Nephron (organoid): ENCODE measurements around the gene POMT2.

Experiments
- H3K27ac Mint-ChIP-seq, 3 experiments: 2 replicates each; pipeline ENCODE4 v1.8.0; 2020; ENCODE audit warnings: mixed read lengths in 3 of 3, mild to moderate bottlenecking in 2 of 3, moderate library complexity in 1 of 3
- H3K27me3 Mint-ChIP-seq: 2 replicates; pipeline ENCODE4 v1.8.0; 2021; ENCODE audit warnings: low read depth, mild to moderate bottlenecking, moderate library complexity, mixed read lengths
- H3K36me3 Mint-ChIP-seq: 2 replicates; pipeline ENCODE4 v1.8.0; 2020; ENCODE audit warnings: low read depth, mixed read lengths
- H3K4me1 Mint-ChIP-seq: 2 replicates; pipeline ENCODE4 v1.8.0; 2020; ENCODE audit warnings: mixed read lengths
- H3K4me3 Mint-ChIP-seq, 3 experiments: 2 replicates each; pipeline ENCODE4 v1.8.0; 2020; ENCODE audit warnings: mild to moderate bottlenecking in 3 of 3, mixed read lengths in 3 of 3, moderate library complexity in 2 of 3
- H3K9me3 Mint-ChIP-seq: 2 replicates; pipeline ENCODE4 v1.8.0; 2020; ENCODE audit warnings: mixed read lengths
- CTCF ChIP-seq, 3 experiments: fragments of 200-600 bp; sonication (generic); IDR thresholded peaks; one replicate each; pipeline ENCODE4 v1.5.0; 2021; ENCODE audit warnings: antibody characterized with exemption in 3 of 3; ENCODE audit not compliant: unreplicated experiment in 3 of 3

The POMT2 gene

DNA sequence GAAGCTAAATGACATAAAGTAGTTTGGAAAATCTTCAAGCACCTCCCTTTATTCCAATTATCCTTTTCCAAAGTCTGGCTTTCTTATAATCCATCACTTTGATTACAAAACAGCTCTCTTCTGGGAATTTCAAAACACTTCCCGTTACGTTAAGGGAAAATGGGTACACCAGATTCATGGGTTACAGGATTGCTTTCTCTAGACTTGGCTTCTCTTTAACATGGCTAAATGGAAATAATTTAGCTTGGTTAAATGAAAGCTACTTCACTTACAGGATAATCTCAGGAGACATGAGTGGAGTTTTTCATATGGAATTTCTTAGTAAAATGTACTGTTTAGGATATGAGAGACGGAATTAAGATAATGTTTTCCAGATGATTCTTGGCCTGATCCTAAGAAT, 14.9 kb upstream of the POMT2 start:
- no peak for TF ChIP-seq CTCF (IDR thresholded peaks at IDR 0.05; ENCODE audit: unreplicated experiment in 3 of 3)

GRCh38 chr14:77329872-77330271, 9.2 kb upstream of the POMT2 start:
- H3K4me3 Mint-ChIP-seq, result no peak overlapping the region
- no peak for TF ChIP-seq CTCF (IDR thresholded peaks at IDR 0.05; ENCODE audit: unreplicated experiment in 3 of 3)
- no peaks in the 10 kb centered on the region for H3K4me1 Mint-ChIP-seq
- H3K9me3 Mint-ChIP-seq, result no peaks in the 10 kb centered on the region
- H3K27me3 Mint-ChIP-seq, result no peaks in the 10 kb centered on the region
- H3K36me3 Mint-ChIP-seq, result no peaks in the 10 kb centered on the region
- H3K27ac Mint-ChIP-seq, result no peak overlapping the region

More for the DNA sequence above, 14.9 kb upstream of the POMT2 start:
- Mint-ChIP-seq H3K36me3 (peaks cover 16% of the 10 kb centered on the region), H3K4me1 (peaks cover 12% of the 10 kb centered on the region), H3K27me3 (no peaks in the 10 kb centered on the region), H3K4me3 (no peak overlapping the region), H3K27ac (no peak overlapping the region), H3K9me3 (no peaks in the 10 kb centered on the region)

GRCh38 chr14:77327111-77327510, 6.4 kb upstream of the POMT2 start:
- H3K27me3 Mint-ChIP-seq, result no peaks in the 10 kb centered on the region
- no peaks in the 10 kb centered on the region for H3K9me3 Mint-ChIP-seq
- TF ChIP-seq CTCF (IDR thresholded peaks at IDR 0.05; ENCODE audit: unreplicated experiment in 3 of 3), result no peak

DNA sequence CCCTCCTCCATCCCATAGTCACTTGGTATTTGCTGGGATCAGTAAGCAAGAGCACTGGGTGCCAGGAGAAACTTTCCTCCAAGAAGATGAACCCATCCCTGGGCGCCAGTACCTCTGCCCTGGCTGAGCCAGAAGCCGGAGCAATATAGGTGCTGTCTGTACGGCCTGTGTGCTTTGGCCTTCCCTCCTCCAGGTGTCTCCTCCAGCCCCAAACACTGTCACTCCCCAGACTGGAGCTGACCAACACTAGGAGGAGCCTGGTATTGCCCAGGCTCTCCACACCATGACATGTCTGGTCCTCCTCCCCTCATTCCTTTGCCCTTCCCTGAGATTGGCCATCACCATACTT, 5.0 kb upstream of the POMT2 start:
- no peaks in the 10 kb centered on the region for H3K36me3 Mint-ChIP-seq
- TF ChIP-seq CTCF (IDR thresholded peaks at IDR 0.05; ENCODE audit: unreplicated experiment in 3 of 3), result no peak
- no peaks in the 10 kb centered on the region for H3K9me3 Mint-ChIP-seq
- H3K4me1 Mint-ChIP-seq, result peaks cover 7% of the 10 kb centered on the region
- H3K4me3 Mint-ChIP-seq, result no peak overlapping the region
- H3K27ac Mint-ChIP-seq, result no peak overlapping the region
- H3K27me3 Mint-ChIP-seq, result no peaks in the 10 kb centered on the region

More at GRCh38 chr14:77327111-77327510, 6.4 kb upstream of the POMT2 start:
- no peak overlapping the region for H3K4me3 Mint-ChIP-seq
- no peak overlapping the region for H3K27ac Mint-ChIP-seq
- no peaks in the 10 kb centered on the region for H3K36me3 Mint-ChIP-seq
- peaks cover 3% of the 10 kb centered on the region for H3K4me1 Mint-ChIP-seq

DNA sequence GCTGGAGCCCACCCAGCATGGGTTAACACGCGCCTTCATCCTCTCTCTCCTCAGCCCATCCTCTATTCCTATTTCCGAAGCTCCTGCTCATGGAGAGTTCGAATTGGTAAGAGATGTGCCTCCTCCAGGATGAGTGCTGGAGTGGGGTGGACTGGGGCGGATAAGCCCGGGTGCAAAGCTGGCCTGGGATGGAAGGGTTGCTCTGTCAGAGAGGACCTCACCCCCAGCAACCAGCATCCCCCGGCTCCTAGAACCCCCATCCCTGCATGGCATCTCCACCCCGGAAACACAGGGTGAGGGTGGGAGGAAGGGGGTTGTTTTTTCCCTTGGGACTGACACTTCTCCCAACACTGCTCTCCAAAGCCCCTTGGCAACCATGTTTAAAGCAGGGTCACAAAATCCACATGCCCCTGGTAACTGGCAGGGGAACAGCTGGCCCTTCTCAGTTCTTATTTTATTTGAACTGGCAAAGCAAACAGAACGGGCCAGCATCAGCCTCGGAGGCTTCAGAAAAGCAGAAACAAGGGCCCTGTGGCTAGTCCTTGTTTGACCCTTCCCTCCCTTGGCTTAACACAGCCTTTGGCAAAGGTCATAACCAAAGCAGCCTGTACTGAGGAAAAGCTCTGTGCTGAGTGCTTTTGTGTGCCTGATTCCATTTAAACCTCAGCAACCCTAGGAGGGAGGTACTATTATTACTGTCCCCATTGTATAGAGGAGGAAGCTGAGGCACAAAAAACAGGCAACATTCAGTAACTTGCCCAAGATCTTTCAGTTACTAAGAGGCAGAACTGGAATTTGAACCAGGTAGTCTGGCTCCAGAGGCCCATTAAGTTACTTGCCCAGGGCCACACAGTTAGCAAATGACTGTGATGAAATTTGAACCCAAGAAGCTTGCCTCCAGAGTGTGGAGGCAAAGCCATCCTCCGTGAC, 4.4 kb upstream of the POMT2 start:
- H3K4me1 Mint-ChIP-seq, result peaks cover 10% of the 10 kb centered on the region
- H3K9me3 Mint-ChIP-seq, result no peaks in the 10 kb centered on the region

More for the DNA sequence above, 4.4 kb upstream of the POMT2 start:
- no peak for TF ChIP-seq CTCF (IDR thresholded peaks at IDR 0.05; ENCODE audit: unreplicated experiment in 3 of 3)
- no peak overlapping the region for H3K4me3 Mint-ChIP-seq
- H3K27me3 Mint-ChIP-seq, result no peaks in the 10 kb centered on the region
- no peaks in the 10 kb centered on the region for H3K36me3 Mint-ChIP-seq
- no peak overlapping the region for H3K27ac Mint-ChIP-seq
